Measurements from ENCODE around the gene MICAL3.
"Not testable (repeated sequence)": the region's sequence is repeated elsewhere in the genome, so short reads cannot be mapped to it uniquely, and the experiment has no call there.

MICAL3 gene

DNA sequence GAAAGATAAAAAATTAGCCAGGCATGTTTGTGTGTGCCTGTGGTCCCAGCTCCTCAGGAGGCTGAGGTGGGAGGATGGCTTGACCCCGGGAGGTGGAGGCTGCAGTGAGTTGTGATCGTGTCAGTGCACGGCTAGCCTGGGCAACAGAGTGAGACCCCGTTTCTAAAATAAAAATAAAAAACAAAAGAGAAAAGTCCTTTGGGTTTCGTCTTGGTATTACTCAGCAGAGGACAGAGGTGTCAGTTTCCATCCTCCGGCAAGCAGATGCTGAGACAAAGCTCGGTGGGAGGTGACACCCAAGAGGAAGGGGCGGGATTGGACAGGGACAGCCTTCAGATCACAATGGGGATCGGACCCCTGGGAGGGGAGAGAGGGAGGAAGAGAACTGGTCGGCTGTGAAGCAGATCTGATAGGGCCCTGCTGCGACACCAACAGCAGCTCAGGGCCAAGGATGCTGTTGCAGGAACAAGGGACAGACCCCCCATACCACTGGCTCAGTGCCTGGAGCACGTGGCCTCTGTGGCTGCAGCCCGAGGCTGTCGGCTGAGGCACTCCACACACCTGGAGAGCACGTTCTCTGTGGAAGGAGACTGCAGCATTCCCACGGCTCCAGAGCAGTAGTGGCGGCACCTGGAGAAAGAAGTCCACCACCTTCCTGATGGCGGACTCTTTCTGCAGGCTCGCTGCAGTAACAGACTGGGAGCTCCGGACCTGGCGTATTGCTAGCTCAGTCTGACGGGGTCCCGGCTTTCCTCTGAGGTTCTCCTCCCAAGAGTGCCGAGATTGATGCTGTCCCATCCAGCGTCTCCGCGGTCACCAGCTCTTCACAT lies 244.9 kb downstream of the MICAL3 start:
- DNase-seq (ENCODE audit: low spot score) = no peak

DNA sequence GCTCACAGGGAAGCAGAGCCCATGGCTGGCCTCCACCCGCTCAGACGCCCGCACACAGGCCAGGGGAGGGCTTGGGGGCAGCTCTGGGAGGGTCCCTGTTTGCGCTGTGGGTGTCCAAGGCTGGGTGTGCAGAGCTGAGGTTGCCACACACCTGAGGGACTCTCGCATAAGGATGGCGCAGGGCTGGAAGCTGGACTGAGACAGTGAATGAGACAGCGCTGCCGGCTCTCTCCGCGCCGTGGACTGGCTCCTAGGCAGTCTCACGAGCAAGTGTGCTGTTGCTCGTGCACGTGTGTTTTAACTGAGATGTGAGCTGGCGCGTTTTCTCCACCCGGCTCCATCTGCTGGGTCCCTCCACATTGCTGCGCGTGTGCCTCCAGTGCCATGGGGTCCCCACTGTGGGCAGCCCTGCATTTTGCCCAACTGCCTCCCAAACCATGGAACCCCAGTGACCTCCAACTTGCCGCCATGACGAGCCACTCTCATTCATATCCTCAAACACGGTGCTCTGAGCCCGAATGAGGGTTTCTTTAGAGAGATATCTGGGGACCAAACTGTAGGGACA lies 245.9 kb downstream of the MICAL3 start:
- no peak for DNase-seq (ENCODE audit: low spot score)

DNA sequence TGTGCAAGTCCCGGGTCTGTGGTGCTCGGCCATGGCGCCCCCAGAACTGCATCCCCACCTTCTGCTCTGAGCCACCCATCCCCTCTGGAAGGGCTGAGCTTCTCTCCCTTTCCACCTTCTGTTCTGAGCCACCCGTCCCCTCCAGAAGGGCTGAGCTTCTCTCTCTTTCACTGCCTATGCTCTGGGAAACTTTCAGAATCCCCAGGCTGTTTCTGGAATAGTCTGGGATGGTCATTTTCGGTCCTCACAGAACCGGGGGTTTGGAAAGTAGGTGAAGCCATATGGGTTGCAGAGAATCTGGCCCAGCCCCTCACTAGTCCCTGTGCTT lies 246.7 kb downstream of the MICAL3 start:
- DNase-seq (ENCODE audit: low spot score) = no peak

DNA sequence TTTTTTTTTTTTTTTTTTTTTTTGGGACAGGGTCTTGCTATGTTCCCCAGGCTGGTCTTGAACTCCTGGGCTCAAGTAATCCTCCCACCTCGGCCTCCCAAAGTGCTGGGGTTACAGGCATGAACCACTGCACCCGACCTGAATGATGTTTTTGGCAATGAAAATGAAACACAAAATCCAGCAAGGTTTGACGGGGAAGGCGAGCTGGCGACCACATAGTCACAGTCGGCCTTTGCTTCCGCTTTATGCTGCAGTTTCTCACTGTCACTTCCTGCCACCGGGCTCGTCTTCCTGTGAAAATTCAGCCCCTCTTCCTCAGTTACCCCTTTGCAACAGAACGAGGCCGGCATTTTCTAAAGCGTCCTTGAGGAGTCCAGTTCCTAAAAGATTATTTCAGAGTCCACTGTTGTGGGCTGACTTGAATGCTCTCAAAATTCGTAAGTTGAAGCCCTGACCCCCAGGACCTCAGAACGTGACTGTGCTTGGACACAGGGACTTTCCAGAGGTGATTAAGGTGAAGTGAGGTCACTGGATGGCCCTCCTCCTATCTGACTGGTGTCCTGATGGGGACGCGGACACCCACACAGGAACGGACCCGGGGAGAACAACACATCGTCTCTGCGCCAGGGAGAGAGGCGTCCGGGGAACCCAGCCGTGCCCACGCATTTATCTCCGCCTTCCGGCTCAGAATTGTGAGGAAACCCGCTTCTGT lies 247.2 kb downstream of the MICAL3 start:
- DNase-seq (ENCODE audit: low spot score) = peak; percentile 78

DNA sequence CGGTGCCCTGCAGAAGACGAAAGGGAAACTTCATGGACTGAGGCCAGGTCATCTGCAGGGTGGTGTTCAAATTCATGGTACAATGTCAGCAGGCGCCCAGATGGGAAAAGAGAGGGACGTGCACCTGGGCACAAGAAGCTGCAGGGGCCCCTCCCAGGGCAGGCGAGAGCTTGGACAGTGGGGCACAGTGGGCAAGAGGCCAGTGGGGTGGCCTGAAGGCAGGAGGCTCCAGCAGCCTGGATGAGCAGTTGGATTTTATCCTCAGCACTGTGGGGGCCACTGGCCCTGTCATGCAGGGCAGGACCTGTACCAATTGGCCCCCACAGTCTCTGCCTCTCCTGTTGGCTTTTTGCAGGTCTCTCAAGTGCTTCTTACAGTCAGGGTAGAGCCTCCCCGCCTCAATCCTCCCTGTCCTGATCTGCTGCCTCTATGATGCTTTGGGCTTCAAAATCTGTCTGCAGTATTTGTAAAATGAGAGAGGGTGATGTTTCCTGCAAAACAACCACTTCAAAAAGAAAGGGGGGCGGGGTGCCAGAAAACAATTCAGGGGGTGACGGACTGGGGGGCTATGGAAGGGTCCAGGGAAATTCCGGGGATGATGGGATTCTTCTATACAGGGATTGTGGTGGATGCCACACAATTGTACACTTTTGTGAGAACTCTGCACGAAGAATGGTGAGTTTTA lies 248.4 kb downstream of the MICAL3 start:
- DNase-seq (ENCODE audit: low spot score) = no peak

DNA sequence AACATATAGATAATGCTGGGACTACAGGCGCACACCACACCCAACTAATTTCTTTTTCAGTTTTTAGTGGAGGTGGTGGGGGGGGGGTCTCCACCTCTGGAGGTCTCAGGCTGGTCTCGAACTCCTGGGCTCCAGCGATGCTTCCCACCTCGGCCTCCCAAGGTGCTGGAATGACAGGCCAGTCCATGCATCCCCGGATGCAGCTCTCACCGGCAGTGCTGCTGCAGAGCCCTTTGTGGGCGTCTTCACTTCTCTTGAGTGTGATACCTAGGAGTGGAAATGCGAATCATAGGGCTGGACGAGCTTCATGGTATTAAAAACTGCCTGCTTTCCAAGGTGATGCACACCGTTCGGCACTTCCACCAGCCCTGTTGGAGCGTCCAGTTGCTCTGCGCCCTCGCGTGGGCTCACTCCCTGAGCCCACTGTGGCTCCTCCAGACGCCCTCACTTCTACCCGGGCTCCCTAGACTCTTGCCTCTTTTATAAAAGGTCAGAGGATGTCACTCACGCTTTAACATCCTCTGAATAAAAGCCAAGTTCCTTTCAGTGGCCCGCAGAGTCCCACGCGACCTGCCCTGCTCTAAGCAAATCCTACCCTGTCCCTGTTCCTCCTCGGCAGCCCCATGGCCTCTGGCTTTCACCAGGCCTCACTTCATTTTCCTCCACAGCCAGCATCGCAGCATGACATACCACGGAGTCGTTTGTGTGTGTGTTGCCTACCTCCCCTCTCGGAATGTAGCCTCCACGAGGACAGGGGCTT lies 249.3 kb downstream of the MICAL3 start:
- no peak for DNase-seq (ENCODE audit: low spot score)

DNA sequence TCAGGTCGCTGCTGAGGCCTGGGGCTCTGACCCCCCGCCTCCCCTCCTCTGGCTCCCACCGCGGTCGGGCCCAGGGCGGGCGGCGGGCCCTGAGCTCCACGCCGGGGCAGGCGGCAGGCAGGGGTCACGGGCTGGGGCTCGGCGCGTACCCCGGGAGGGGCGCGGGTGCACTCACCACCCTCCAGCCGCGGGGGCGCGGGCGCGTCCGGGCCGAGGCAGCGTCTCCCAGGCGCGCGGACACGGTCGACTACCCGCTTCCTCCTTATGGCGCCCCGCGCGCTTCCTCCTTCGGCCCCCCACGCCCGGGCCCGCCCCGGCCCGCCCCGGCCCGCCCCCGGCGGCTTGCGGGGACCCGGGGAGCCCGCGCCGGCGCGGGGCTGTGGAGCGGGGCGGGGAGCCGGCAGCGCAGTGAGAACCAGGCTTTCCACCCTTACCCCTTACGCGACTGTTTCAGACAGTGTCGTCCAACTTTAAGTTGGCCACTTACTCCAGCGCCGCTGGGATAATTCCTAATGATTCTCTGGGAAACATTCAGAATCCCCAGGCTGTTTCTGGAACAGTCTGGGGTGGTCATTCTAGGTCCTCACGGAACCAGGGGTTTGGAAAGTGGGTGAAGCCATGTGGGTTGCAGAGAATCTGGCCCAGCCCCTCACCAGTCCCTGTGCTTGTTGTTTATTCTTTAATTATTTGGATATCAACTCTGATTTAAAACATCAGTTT lies 250.0 kb downstream of the MICAL3 start, which contains the start of gene BID:
Gene BID, minus strand, starts transcription at position 264 of the 720 bp plus-strand sequence. CDS start 24,353 bp downstream, outside the sequence.
- peak; percentile 68 for DNase-seq (ENCODE audit: low spot score)

DNA sequence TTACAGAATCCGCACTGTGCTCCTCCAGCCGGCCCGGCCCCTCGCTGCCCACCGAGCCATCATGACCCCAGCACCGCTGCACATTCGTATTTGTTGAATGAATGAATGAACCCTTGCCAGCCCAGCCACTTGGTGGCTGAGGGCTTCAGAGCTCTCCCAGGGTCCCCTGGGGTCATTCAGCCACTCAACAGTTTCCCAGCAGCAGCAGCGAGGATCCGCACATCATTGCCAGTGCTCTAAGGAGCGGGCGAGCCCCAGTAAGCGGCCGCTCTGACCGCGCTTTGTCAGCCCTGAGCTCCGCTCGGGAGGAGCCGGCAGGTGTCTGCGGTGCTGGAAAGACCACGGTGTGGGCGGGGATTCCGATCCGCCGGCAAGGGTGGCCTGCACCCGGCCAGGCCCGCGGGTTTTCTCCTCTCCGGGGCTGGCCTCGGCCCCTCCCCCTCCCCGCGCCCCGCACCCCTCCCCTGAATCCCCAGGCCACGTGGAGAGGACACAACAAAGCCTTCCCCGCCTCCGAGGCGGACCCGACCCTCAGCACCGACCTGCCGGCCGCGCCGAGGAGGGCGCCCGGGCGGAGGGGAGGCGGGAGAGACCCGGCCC lies 250.7 kb downstream of the MICAL3 start:
- peak; percentile 76 for DNase-seq (ENCODE audit: low spot score)

DNA sequence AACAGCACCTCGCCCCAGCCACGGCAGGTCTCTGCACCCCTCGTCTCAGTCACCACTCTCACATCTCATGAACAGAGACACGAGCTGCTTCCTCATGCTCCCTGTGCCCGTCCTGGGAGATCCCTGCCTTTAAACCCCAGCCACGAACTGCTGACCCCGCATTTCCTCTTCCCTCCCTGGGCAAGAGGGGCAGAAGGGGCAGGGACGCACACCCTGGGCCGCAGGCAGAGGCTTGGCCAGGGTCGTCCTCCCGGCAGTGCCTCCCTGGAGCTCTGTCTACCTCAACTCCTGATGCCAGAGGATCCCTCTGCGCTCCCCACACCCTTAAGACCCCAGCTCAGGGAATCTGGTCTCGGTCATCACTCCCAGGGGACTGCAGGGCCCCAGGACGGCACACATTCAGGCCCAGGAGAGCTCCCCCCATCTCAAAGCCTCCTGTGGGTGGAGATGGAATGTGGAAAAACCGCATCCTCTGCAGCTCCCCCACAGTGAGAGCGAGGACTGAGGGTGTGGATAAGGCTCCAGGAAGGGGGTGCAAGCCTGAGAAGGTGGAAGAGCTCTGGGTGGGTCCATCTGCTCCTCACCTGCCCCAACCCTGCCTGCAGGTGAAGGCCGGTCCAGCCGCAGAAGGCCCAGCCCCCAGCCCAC lies 251.3 kb downstream of the MICAL3 start:
- DNase-seq (ENCODE audit: low spot score) = no peak

DNA sequence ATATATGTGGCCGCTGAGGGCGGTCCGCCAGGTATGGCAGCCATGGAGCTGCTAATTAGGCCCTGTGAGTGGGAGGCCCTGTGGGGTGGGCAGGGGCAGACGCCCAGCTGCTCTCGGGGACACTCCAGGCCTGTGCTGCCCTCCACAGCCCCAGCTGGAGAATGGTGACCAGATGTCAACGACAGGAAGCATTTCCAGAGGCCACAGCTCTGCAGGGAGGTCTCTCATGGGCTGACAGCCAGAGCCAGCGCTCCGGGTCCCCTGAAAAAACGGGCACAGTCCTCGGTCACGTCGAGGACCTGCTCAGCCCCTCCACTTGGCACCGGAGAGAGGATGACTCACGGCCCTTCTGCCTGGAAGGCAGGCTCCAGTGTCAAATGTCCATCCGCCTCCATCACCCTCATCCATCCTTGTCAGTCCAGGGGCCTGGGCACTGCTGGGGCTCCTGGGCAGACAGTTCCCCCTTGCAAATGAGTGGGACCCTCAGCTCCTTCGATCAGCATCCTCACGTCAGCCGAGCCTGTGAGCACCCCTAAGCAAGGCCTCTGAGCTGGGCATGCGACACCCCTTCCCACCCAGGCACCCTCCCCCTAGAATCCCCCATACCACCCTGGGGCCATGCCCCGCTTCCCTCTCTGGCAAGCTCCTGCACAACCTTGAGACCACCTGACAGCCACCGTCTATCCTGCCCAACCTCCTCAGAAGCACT lies 252.0 kb downstream of the MICAL3 start:
- DNase-seq (ENCODE audit: low spot score) = no peak

DNA sequence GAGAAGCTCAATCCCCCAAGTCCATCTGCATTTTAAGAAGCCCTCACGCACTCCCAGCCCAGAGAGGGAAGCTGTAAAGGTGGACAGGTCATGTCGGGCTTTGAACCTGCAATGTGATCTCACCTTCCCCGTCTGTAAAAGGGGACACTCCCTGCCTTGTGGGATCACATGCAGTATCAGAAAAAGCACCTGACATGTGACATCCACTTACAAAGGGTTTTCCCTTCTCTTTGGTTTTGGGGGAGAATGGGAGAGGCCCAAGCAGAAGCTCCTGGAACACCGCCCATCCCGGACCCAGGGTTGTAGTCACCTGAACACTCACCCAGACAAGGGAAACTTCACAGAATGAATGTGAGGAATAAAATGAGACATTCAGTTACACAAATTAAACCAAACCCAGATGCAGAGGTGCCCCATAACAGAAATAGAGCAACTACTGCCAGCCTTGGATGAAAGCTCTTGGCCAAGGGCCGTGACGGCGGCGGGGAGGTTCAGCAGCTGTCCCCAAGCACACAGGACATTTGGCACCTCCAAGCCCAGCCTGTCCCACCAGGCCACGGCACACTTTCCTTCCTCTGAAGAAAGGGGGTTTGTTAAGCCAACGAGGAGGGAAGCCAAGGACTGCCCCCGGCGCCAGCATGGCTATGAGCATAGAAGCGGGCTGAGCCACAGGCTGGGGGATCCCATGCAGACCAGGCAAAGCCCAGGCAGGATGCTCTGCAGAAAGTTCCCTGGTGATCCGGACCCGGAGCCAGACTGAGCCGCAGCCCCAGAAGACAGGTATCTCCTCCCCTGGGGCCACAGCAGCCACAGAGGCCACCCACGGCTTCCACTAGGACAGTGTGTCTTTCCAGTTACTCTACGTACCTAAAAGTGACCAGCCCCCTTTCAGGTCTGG lies 253.9 kb downstream of the MICAL3 start:
- DNase-seq (ENCODE audit: low spot score) = no peak

DNA sequence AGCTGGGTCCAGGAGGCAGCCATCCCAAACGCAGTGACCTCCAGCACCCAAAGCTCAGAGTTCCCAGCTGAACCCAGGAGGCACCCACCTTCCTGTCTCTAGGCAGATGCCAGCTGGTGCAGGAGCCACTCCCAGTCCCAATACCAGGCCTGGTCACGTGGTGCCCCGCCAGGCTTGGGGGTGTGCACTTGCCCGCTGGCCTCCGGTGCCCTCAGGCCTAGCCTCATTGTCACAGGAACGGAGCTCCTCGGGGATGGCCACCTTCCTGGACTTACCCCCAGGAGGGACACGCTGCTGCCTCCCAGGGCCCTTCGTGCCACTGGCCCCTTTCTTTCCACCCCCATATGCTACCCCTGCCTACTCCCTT lies 254.7 kb downstream of the MICAL3 start:
- no peak for DNase-seq (ENCODE audit: low spot score)

DNA sequence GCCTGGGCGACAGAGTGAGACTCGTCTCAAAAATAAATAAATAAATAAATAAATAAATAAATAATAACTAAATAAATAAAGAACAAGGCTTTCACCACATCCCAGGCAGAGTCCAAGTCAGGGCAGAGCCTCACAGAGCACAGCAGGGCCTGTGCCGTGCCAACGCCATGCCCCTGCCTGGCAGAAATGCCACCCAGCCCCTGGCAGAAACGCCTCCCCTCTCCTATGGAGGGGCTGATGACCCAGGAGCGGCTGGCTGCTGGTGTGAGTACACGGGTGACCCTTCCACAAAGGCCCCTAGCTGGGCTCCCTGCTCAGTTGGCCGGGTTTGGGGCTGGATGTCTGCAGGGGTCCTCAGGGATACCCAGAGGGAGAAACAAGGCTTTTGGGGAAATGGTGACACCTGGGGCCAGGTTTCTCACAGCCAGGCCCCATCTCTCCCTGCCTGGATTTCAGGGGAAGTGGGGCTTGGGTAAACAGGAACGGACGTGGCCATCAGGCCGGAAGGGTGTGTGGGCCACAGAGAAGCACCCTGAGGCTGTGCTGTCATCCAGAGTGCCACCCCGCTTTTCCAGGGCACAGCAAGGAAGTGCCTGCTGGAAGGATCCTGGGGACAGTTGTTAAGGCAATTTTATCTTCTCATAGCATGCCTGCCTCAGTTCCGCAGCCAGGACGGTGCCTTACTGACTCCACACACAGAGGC lies 255.2 kb downstream of the MICAL3 start:
- DNase-seq (ENCODE audit: low spot score) = no peak

DNA sequence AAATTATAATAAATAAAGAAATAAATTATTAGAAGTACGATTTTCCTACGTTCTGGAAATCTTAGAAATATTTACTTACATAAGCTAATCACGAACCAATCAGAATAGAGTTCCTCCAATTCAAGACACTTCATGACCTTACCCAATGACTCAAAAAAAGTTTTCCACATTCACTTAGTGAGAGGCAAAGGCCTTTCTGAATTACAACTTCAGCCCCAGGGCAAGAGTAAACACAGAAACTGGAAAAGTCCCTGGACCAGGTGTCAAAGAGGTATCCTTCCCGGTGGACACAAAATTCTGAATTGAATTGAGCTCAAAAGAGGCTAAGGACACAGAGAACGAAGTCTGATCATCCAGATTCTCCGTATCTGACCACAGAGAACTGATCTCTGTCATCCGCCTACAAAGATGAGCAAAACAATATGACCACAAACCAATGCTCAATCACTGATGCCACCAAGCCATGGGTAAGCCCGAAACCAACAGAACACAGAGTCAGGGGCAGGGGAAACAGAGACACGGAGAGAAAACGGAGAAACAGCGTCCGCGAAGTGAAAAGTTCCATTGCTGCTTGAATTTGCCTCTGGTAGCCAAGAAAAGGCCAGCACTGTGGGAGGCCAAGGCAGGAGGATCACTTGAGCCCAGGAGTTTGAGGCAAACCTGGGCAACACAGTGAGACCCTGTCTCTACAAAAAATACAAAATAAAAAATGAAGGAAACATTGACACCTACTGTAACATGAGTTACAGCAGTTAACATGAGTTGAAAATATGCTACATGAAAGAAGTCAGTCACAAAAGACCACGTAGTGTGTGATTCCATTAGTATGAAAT lies 256.9 kb downstream of the MICAL3 start:
- DNase-seq (ENCODE audit: low spot score) = no peak

DNA sequence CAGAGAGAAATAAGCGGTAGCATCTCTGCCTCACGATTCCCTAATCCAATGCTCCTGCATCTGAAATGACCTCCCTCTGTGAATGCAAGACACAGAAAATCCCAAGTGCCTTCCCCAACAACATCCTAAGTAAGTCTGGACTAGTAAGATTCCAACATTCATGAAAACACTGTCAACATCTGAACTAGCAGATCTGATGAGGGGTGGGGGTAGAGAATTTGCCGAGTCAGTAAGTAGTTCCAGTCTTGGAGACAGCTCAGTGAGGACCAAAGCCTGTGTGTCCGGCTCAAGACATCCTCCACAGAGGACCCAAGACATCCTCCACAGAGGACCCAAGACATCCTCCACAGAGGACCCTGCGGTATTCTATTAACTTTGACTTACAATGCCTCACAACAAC lies 259.5 kb downstream of the MICAL3 start:
- DNase-seq (ENCODE audit: low spot score) = not testable (repeated sequence)

DNA sequence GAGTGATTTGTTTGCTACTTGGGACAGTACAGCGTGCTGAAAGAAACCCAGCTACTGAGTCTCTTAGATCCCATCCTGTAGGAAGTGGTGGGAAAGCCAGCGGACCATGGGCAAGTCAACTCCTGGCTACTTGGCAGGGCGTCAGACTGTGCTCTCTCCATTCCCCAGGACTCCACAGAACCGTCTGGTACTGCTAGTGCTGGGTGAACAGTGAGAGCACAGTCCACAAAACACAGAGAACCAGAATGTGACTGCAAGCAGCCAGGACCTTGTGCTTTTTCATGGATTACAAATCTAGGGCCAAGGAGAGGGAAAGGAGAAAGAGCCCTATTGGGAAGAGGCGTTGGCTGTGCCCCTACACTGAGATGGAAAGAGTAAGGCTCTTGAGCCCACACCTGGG lies 260.3 kb downstream of the MICAL3 start:
- DNase-seq (ENCODE audit: low spot score) = no peak

DNA sequence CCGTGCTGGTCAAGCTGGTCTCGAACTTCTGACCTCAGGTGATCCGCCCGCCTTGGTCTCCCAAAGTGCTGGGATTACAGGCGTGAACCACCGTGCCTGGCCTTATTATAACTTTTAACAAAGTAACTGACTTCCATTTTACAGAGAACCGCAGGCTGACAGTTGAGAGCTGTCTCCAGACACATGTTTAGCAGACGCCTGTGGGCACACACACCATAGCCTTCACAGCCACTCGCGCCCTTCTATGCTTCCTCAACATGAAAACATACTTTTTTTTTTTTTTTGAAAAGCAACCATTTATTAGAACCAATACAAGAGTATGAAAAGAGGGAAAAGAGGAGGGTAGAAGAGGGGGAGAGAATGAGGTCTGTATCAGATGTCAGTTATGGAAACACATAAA lies 260.9 kb downstream of the MICAL3 start:
- not testable (repeated sequence) for DNase-seq (ENCODE audit: low spot score)
